Body of pancreas (tissue), 4 donors: ENCODE results near the gene G3BP1.

Experiments used
- POLR2A ChIP-seq, 3 donors: fragments of 450-650 bp; IDR thresholded peaks; one replicate each; pipeline ENCODE4 v1.6.1; 2016; ENCODE audit warnings: antibody characterized with exemption in 3 of 3, mild to moderate bottlenecking in 2 of 3
- TF ChIP-seq, protein P1 (sequence below), 7 experiments: fragments of 450-650 bp in 4 of 7; fragments of 200-600 bp in 3 of 7; sonication (generic) in 3 of 7; IDR thresholded peaks; one replicate each; pipeline ENCODE4 v1.5.1; 2016 to 2019; ENCODE audit warnings: antibody characterized with exemption in 7 of 7

DNA sequence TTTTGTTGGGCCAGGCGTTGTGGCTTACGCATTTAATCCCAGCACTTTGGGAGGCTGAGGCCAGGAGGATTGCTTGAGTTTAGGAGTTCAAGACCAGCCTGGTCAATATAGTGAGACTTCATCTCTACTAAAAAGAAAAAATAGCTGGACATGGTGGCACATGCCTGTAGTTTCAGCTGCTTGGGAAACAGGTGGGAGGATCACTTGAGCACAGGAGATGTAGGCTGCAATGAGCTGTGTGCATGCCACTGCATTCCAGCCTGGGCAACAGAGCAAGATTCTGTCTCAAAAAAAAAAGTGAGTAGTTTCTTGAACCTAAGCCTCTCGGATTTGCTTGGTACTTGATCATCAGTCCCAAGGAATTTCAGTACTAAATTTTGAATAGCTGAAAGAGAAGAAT is 26.9 kb downstream of the G3BP1 start:
- TF ChIP-seq, protein P1, sequence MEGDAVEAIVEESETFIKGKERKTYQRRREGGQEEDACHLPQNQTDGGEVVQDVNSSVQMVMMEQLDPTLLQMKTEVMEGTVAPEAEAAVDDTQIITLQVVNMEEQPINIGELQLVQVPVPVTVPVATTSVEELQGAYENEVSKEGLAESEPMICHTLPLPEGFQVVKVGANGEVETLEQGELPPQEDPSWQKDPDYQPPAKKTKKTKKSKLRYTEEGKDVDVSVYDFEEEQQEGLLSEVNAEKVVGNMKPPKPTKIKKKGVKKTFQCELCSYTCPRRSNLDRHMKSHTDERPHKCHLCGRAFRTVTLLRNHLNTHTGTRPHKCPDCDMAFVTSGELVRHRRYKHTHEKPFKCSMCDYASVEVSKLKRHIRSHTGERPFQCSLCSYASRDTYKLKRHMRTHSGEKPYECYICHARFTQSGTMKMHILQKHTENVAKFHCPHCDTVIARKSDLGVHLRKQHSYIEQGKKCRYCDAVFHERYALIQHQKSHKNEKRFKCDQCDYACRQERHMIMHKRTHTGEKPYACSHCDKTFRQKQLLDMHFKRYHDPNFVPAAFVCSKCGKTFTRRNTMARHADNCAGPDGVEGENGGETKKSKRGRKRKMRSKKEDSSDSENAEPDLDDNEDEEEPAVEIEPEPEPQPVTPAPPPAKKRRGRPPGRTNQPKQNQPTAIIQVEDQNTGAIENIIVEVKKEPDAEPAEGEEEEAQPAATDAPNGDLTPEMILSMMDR (IDR thresholded peaks at IDR 0.05) = no peak
- no peak for TF ChIP-seq POLR2A (IDR thresholded peaks at IDR 0.05)
